Adrenal gland (tissue), 5 donors: ENCODE measurements around the gene GALNT10.

ENCODE experiments used
- CTCF ChIP-seq, 6 experiments: fragments of 450-650 bp in 4 of 6; fragments of 200-600 bp in 2 of 6; sonication (generic) in 1 of 6; IDR thresholded peaks; 1 replicate in 5 of 6; 2 replicates in 1 of 6; pipeline versions ENCODE4 v1.5.1 to v1.8.0; 2016 to 2021; ENCODE audit warnings: antibody characterized with exemption in 6 of 6, mild to moderate bottlenecking in 2 of 6, moderate library complexity in 1 of 6
- POLR2A ChIP-seq, 2 donors: fragments of 450-650 bp; IDR thresholded peaks; one replicate each; pipeline ENCODE4 v1.6.1; 2017; ENCODE audit warnings: antibody characterized with exemption in 2 of 2, mild to moderate bottlenecking in 2 of 2, moderate library complexity in 1 of 2
- donor health status: DM: no; HTN: no; CAD: no.

- no peak for TF ChIP-seq CTCF (IDR thresholded peaks at IDR 0.05)
- TF ChIP-seq POLR2A (IDR thresholded peaks at IDR 0.05): no peak
Measured at GRCh38 chr5:154342211-154342610, 151.7 kb downstream of the GALNT10 start.
